Measurements from ENCODE around the gene PIP4K2C.
"Not testable (repeated sequence)": the region's sequence is repeated elsewhere in the genome, so short reads cannot be mapped to it uniquely, and the experiment has no call there.

Gene PIP4K2C

GRCh38 chr12:57636731-57637130 lies 45.7 kb downstream of the PIP4K2C start:
- DNase-seq (ENCODE audit: low read depth, low spot score) = not testable (repeated sequence)

GRCh38 chr12:57637364-57637763 lies 46.4 kb downstream of the PIP4K2C start:
- no peak for DNase-seq (ENCODE audit: low read depth, low spot score)

- DNase-seq (ENCODE audit: low read depth, low spot score) = no peak
These were observed 47.1 kb downstream of the PIP4K2C start for GRCh38 chr12:57638096-57638495.

GRCh38 chr12:57640175-57641042 lies 49.4 kb downstream of the PIP4K2C start:
- no peak for DNase-seq (ENCODE audit: low read depth, low spot score)

GRCh38 chr12:57641699-57642442 lies 50.9 kb downstream of the PIP4K2C start:
- DNase-seq (ENCODE audit: low read depth, low spot score) = no peak

- not testable (repeated sequence) for DNase-seq (ENCODE audit: low read depth, low spot score)
These were observed 55.1 kb downstream of the PIP4K2C start for GRCh38 chr12:57645990-57646658.

GRCh38 chr12:57646659-57647049 lies 55.7 kb downstream of the PIP4K2C start:
- DNase-seq (ENCODE audit: low read depth, low spot score) = not testable (repeated sequence)

Measured in smooth muscle cell of the brain vasculature (primary cell).